Kidney tubule cell (primary cell): ENCODE results near the gene DIAPH3.
A peak's percentile ranks its signal among the peaks of the same experiment; 100 is the strongest.
"Not testable (repeated sequence)": the region's sequence is repeated elsewhere in the genome, so short reads cannot be mapped to it uniquely, and the experiment has no call there.

ENCODE experiments used
- DNase-seq: peaks from one replicate; pipeline ENCODE4 v3.0.0-alpha.2; 2018; ENCODE audit warnings: low spot score

The DIAPH3 gene, protein sequence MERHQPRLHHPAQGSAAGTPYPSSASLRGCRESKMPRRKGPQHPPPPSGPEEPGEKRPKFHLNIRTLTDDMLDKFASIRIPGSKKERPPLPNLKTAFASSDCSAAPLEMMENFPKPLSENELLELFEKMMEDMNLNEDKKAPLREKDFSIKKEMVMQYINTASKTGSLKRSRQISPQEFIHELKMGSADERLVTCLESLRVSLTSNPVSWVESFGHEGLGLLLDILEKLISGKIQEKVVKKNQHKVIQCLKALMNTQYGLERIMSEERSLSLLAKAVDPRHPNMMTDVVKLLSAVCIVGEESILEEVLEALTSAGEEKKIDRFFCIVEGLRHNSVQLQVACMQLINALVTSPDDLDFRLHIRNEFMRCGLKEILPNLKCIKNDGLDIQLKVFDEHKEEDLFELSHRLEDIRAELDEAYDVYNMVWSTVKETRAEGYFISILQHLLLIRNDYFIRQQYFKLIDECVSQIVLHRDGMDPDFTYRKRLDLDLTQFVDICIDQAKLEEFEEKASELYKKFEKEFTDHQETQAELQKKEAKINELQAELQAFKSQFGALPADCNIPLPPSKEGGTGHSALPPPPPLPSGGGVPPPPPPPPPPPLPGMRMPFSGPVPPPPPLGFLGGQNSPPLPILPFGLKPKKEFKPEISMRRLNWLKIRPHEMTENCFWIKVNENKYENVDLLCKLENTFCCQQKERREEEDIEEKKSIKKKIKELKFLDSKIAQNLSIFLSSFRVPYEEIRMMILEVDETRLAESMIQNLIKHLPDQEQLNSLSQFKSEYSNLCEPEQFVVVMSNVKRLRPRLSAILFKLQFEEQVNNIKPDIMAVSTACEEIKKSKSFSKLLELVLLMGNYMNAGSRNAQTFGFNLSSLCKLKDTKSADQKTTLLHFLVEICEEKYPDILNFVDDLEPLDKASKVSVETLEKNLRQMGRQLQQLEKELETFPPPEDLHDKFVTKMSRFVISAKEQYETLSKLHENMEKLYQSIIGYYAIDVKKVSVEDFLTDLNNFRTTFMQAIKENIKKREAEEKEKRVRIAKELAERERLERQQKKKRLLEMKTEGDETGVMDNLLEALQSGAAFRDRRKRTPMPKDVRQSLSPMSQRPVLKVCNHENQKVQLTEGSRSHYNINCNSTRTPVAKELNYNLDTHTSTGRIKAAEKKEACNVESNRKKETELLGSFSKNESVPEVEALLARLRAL

GRCh38 chr13:60163478-60164233 is at the start of gene DIAPH3:
TSS of gene DIAPH3 (minus strand) at chr13:60163928. CDS start at chr13:60163766, 162 bp downstream.
- peak; percentile 97 for DNase-seq

DNA sequence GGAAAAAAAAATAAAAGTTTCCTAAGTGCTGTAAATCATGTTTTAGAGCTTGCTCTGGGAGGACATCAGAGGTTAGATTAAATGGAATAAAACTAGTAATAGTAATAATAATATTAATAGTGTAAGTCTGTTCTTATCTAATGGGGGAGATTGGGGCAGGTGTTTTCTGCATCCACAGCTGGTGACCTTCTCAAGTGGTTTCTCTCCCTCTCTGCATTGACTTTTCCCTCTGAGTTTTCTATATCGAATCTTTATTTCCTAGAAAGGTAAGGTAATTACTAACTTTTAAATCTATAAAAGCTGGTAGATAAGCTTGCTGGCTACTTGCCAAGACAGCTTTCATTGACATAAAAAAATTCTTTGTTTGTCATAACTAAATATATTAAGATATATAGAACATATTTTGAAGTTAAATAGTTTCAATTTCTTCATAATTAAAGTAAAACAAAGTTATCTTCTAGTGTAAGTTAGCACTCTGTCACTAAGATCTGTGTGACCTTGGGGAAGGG is 49.6 kb upstream of the DIAPH3 start:
- DNase-seq, result no peak

DNA sequence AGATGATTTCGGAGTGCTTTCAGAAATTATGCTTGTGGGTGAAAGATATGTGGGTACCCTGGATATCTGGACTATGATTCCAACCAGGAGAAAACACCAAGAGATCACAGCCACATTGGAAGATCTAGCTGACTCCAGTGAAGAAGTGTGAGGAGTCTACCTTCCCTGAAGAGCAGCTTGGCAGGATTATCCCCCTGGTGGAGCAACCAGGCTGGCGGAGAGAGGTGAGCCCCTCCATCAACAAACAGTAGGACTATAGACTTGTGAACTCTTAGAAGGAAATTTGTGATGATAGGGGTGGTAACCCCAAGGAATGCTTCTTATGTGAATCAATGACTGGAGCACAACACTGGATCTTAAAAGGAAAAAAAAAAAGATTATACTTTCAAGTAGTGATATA is 47.8 kb upstream of the DIAPH3 start:
- DNase-seq, result no peak

- DNase-seq, result no peak
These were observed 47.0 kb upstream of the DIAPH3 start for GRCh38 chr13:60210510-60211330.

GRCh38 chr13:60205499-60205898 is 41.8 kb upstream of the DIAPH3 start:
- DNase-seq, result not testable (repeated sequence)

GRCh38 chr13:60201286-60201685 is 37.6 kb upstream of the DIAPH3 start:
- DNase-seq, result no peak

- DNase-seq, result not testable (repeated sequence)
These were observed 32.2 kb upstream of the DIAPH3 start for GRCh38 chr13:60195893-60196292.

GRCh38 chr13:60182907-60183306 is 19.2 kb upstream of the DIAPH3 start:
- DNase-seq, result no peak

DNA sequence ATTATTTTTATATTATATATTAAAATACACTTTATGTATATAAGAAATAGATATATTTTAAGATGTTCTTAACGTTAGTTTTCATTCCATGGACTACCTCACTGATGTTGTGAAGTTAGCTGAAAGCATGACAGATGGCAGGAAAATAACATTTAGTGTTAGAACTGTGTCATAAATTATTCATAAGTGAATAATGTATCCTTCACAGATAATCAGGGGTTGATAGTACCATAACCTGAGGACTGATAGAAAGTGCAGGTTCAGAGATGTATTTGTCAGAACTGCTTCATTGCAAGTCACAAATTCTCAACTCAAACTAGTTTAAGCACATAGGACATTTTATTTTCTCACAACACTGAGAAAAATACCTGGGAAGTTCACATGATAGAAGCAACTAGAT is 14.6 kb upstream of the DIAPH3 start:
- DNase-seq, result no peak

- no peak for DNase-seq
These were observed 11.8 kb upstream of the DIAPH3 start for GRCh38 chr13:60175571-60175970.

DNA sequence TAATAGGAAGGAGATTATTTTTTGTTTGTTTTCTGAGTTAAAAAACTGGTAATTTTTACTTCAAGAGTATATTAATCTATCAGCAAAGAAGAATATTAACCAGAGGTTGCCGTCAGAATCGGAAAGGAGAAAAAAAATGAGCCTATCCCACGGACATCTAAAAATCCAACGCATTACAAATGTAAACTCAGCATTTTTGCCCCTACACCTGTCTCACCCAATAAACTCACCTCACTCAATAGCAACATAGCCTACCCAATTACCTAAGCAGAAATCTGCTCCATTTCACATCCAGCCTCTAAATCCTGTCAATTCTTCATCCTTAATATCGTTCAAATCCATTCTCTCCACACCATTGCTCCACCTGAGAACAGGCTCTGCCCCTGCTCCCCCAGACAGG is 10.4 kb upstream of the DIAPH3 start:
- DNase-seq, result no peak

DNA sequence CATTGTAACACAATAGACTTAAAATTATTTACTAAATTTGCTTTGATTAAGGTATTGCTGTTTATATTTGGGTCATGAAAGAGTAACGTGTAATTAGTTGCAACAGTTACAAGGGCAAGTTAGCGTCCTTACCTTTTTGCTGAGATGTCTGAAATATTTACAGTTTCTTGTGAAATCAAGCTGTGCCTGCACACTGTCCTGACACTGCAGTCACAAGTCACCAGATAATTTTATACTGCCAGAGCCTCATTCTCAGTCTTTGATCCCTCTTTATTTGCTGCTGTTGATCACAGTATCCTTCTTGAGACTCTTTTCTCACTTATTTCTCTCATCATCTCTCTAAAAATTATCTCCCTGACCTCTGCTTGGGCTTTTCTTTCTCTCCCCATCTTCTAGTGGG is 8.4 kb upstream of the DIAPH3 start:
- DNase-seq, result no peak

- DNase-seq, result no peak
These were observed 6.7 kb upstream of the DIAPH3 start for GRCh38 chr13:60170414-60170813.

DNA sequence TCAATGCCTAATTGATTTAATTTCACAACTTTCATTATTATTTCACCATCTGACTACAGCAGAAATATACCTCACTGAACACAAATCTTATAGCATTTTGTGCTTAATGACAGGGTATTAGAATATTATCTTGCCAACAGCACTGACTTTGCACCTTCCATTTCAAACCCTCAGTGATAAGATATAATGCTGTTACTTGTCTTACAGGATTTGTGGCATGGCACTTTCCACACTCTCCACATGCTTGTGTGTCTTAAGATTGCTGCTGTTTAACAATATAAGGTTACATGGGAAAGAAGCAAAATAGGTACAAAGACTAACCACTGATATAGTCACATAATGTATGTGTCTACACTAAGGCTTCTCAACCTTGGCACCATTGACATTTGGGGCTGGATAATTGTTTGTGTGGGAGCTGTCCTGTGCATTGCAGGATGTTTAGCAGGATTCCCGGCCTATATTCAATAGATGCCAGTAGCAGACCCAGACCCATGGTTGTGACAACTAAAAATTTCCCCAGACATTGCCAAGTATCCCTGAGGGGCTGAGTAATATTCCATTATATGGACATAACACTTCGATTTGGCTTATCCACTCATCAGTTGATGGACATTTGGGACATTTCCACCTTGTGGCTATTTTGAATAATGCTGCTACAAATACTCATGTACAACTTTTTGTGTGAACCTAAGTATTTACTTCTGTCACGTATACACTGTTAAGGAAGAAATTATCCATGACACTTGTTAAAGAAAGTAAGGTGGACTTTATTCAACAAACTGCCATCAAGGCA is 5.7 kb upstream of the DIAPH3 start:
- no peak for DNase-seq

DNA sequence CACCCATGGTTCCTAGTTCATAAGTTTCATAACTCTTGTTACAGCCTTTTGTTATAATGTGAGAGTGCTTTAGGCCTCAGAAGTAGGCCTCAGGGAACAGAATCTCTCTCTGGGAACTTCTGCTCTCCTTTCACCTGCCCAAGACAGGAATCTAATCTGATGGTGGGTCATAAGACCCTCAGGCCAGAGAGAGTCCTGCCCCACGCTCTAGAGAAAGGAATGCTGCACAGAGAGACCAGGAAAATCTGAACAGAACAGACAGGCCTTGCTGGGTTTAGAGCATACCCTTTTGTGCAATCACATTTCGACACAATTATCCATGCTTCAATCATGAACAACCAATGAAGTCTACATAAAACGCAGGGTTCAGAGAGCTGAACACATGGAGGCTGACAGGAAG is 3.4 kb upstream of the DIAPH3 start:
- DNase-seq, result no peak

- no peak for DNase-seq
These were observed 1.8 kb upstream of the DIAPH3 start for GRCh38 chr13:60165391-60166099.

GRCh38 chr13:60164234-60164889 is 634 bp upstream of the DIAPH3 start:
- DNase-seq, result peak; percentile 47

GRCh38 chr13:60162096-60162495 is 1.6 kb downstream of the DIAPH3 start:
- DNase-seq, result peak; percentile 71
